Neural crest cell (in vitro differentiated cells): ENCODE data around the gene GALNT15. TPM values are rescaled to one million over a fixed set of nuclear protein-coding genes. Genes with fewer than 3 reads are reported as not detected.

Source experiments
- DNase-seq: peaks from one replicate; pipeline ENCODE4 v3.0.0; 2021; ENCODE audit warnings: low read depth, mixed read lengths, low spot score
- H3K27ac Mint-ChIP-seq: one replicate; pipeline ENCODE4 v1.8.0; 2021; ENCODE audit warnings: mild to moderate bottlenecking, mixed read lengths; ENCODE audit not compliant: unreplicated experiment
- H3K27me3 Mint-ChIP-seq: 2 replicates; pipeline ENCODE4 v1.8.0; 2021; ENCODE audit warnings: low read depth, mild to moderate bottlenecking, mixed read lengths
- H3K36me3 Mint-ChIP-seq: 2 replicates; pipeline ENCODE4 v1.8.0; 2021; ENCODE audit warnings: low read depth, mild to moderate bottlenecking, mixed read lengths
- H3K4me1 Mint-ChIP-seq: 2 replicates; pipeline ENCODE4 v1.8.0; 2021; ENCODE audit warnings: mixed read lengths
- H3K4me3 Mint-ChIP-seq: one replicate; pipeline ENCODE4 v1.8.0; 2021; ENCODE audit warnings: mild to moderate bottlenecking, mixed read lengths
- H3K9me3 Mint-ChIP-seq: 2 replicates; pipeline ENCODE4 v1.8.0; 2021; ENCODE audit warnings: mixed read lengths
- total RNA-seq: library from RNA; stranded (reverse); gene quantifications from 2 replicates; pipeline ENCODE4 v1.2.1, GENCODE V29; 2021
- TF ChIP-seq, protein P1 (sequence below): fragments of 200-600 bp; sonication (generic); conservative IDR thresholded peaks from 2 replicates; pipeline ENCODE4 v1.5.0; 2021; ENCODE audit warnings: antibody characterized with exemption, mild to moderate bottlenecking

The GALNT15 gene
- total RNA-seq, 1 donor from 2014 or later = not detected

- H3K9me3 Mint-ChIP-seq = no peaks in the 10 kb centered on the region
- H3K27me3 Mint-ChIP-seq = no peaks in the 10 kb centered on the region
- no peak overlapping the region for H3K4me3 Mint-ChIP-seq
- H3K4me1 Mint-ChIP-seq = peaks cover under 1% of the 10 kb centered on the region
- TF ChIP-seq, protein P1, sequence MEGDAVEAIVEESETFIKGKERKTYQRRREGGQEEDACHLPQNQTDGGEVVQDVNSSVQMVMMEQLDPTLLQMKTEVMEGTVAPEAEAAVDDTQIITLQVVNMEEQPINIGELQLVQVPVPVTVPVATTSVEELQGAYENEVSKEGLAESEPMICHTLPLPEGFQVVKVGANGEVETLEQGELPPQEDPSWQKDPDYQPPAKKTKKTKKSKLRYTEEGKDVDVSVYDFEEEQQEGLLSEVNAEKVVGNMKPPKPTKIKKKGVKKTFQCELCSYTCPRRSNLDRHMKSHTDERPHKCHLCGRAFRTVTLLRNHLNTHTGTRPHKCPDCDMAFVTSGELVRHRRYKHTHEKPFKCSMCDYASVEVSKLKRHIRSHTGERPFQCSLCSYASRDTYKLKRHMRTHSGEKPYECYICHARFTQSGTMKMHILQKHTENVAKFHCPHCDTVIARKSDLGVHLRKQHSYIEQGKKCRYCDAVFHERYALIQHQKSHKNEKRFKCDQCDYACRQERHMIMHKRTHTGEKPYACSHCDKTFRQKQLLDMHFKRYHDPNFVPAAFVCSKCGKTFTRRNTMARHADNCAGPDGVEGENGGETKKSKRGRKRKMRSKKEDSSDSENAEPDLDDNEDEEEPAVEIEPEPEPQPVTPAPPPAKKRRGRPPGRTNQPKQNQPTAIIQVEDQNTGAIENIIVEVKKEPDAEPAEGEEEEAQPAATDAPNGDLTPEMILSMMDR = no peak
- H3K36me3 Mint-ChIP-seq = no peaks in the 10 kb centered on the region
- no peak for DNase-seq
- H3K27ac Mint-ChIP-seq = no peak overlapping the region
Observed at GRCh38 chr3:16252243-16252978, 77.9 kb downstream of the GALNT15 start.

DNA sequence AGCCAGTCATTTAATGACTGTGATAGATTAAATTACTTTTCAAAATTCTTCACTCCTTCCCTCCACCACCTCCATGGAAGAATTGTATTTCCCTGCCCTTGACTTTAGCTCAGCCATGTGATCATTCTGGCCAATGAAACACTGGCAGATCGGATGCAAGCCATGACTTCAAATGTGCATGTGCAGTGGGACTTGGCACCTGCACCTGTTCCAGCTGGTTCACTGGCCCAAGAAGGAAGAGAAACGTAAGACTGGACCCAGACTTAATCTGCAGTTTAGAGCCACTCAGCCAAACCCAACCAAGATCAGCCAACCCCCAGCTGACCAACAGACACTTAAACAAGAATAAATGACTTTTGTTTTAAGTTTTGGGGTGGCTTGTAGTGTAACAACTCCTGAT is 78.5 kb downstream of the GALNT15 start:
- H3K4me3 Mint-ChIP-seq = no peak overlapping the region
- no peak for DNase-seq
- H3K4me1 Mint-ChIP-seq = no peaks in the 10 kb centered on the region
- H3K27me3 Mint-ChIP-seq = no peaks in the 10 kb centered on the region
- no peaks in the 10 kb centered on the region for H3K36me3 Mint-ChIP-seq
- TF ChIP-seq, protein P1 = no peak
- no peaks in the 10 kb centered on the region for H3K9me3 Mint-ChIP-seq
- H3K27ac Mint-ChIP-seq = no peak overlapping the region

DNA sequence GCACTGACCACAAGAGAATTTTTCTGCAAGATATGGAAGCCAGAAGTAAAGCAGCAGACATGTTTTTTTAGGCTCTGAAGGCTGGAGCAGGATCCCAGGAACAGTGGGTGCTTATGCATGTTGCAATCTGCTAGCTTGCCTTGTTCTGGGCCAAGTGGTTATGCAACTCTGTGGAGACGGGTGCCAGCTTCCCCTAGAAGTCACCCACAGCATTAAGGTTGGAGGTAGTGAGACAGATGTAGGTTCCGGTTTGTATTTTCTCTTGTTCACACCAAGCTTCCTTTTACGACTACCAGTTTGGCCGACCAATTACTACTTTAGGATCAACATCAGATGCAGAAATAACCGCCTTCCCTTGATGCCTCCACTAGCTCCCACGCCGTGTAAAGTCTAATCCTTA is 79.1 kb downstream of the GALNT15 start:
- DNase-seq = no peak
- Mint-ChIP-seq H3K4me3 (no peak overlapping the region), H3K36me3 (no peaks in the 10 kb centered on the region), H3K27me3 (no peaks in the 10 kb centered on the region), H3K4me1 (no peaks in the 10 kb centered on the region), H3K9me3 (no peaks in the 10 kb centered on the region), H3K27ac (no peak overlapping the region)
- TF ChIP-seq, protein P1 = no peak

- TF ChIP-seq, protein P1 = no peak
- Mint-ChIP-seq H3K4me1 (no peaks in the 10 kb centered on the region), H3K27me3 (no peaks in the 10 kb centered on the region), H3K9me3 (no peaks in the 10 kb centered on the region), H3K27ac (no peak overlapping the region), H3K4me3 (no peak overlapping the region), H3K36me3 (no peaks in the 10 kb centered on the region)
- DNase-seq = no peak
Observed at GRCh38 chr3:16254916-16255315, 80.4 kb downstream of the GALNT15 start.

GRCh38 chr3:16255326-16255725 is 80.8 kb downstream of the GALNT15 start:
- Mint-ChIP-seq H3K36me3 (no peaks in the 10 kb centered on the region), H3K27ac (no peak overlapping the region), H3K9me3 (no peaks in the 10 kb centered on the region), H3K4me1 (no peaks in the 10 kb centered on the region), H3K27me3 (no peaks in the 10 kb centered on the region), H3K4me3 (no peak overlapping the region)
- TF ChIP-seq, protein P1 = no peak
- no peak for DNase-seq
